H9 (cell line): ENCODE measurements around the gene CYTH4. TPM values are rescaled to one million over a fixed set of nuclear protein-coding genes. Genes with fewer than 3 reads are reported as not detected.

ENCODE experiments used
- DNase-seq: peaks from one replicate; pipeline ENCODE4 v3.0.0-alpha.2; 2017
- H2AFZ ChIP-seq: one replicate; pipeline ENCODE4 v1.6.1; 2013; ENCODE audit warnings: mild to moderate bottlenecking, low read length, control low read depth, moderate library complexity
- H2AK5ac ChIP-seq: 2 replicates; pipeline ENCODE4 v1.6.1; 2013; ENCODE audit warnings: low read length, control low read depth, mixed read lengths; ENCODE audit not compliant: insufficient read length
- H2BK120ac ChIP-seq: one replicate; pipeline ENCODE4 v1.6.1; 2013; ENCODE audit warnings: low read depth, mild to moderate bottlenecking, low read length, control low read depth, inconsistent platforms; ENCODE audit not compliant: poor library complexity, severe bottlenecking
- H2BK12ac ChIP-seq: 2 replicates; pipeline ENCODE4 v1.6.1; 2013; ENCODE audit warnings: low read length, control low read depth, mixed read lengths, low read depth; ENCODE audit not compliant: insufficient read length
- H2BK15ac ChIP-seq: 2 replicates; pipeline ENCODE4 v1.6.1; 2013; ENCODE audit warnings: low read depth, low read length, control low read depth
- H2BK20ac ChIP-seq: one replicate; pipeline ENCODE4 v1.6.1; 2013; ENCODE audit warnings: low read depth, mild to moderate bottlenecking, low read length, control low read depth, inconsistent platforms; ENCODE audit not compliant: poor library complexity, severe bottlenecking
- H2BK5ac ChIP-seq: 2 replicates; pipeline ENCODE4 v1.6.1; 2013; ENCODE audit warnings: low read length, control low read depth, mixed read lengths; ENCODE audit not compliant: insufficient read length
- H3K14ac ChIP-seq: 2 replicates; pipeline ENCODE4 v1.6.1; 2013; ENCODE audit warnings: low read length, control low read depth; ENCODE audit not compliant: insufficient read depth
- H3K18ac ChIP-seq: 2 replicates; pipeline ENCODE4 v1.6.1; 2013; ENCODE audit warnings: low read depth, mild to moderate bottlenecking, mixed read lengths, low read length, control low read depth; ENCODE audit not compliant: insufficient read length
- H3K23ac ChIP-seq: 2 replicates; pipeline ENCODE4 v1.6.1; 2013; ENCODE audit warnings: low read length, control low read depth, mixed read lengths, low read depth; ENCODE audit not compliant: insufficient read length
- H3K23me2 ChIP-seq: 2 replicates; pipeline ENCODE4 v1.6.1; 2013; ENCODE audit warnings: low read depth, mild to moderate bottlenecking, mixed read lengths, low read length, control low read depth; ENCODE audit not compliant: insufficient read length, poor library complexity, severe bottlenecking
- H3K27ac ChIP-seq: 2 replicates; pipeline ENCODE4 v1.5.1; 2013; ENCODE audit warnings: low read length, control low read depth, mixed read lengths, low read depth; ENCODE audit not compliant: insufficient read length
- H3K27me3 ChIP-seq: 2 replicates; pipeline ENCODE4 v1.6.1; 2013; ENCODE audit warnings: low read length, control low read depth, inconsistent platforms; ENCODE audit not compliant: insufficient read depth
- H3K4ac ChIP-seq: 2 replicates; pipeline ENCODE4 v1.6.1; 2013; ENCODE audit warnings: low read depth, mild to moderate bottlenecking, control low read depth, inconsistent platforms, low read length, moderate library complexity
- H3K4me1 ChIP-seq: 2 replicates; pipeline ENCODE4 v1.6.1; 2013; ENCODE audit warnings: low read length, control low read depth, inconsistent platforms; ENCODE audit not compliant: insufficient read depth
- H3K4me2 ChIP-seq: 2 replicates; pipeline ENCODE4 v1.6.1; 2013; ENCODE audit warnings: low read length, control low read depth, mixed read lengths; ENCODE audit not compliant: insufficient read length, insufficient read depth
- H3K56ac ChIP-seq: 2 replicates; pipeline ENCODE4 v1.6.1; 2013; ENCODE audit warnings: low read depth, mild to moderate bottlenecking, mixed read lengths, low read length, control low read depth; ENCODE audit not compliant: insufficient read length
- H3K79me1 ChIP-seq: 2 replicates; pipeline ENCODE4 v1.6.1; 2013; ENCODE audit warnings: low read depth, mild to moderate bottlenecking, moderate library complexity, low read length, control low read depth, inconsistent platforms; ENCODE audit not compliant: insufficient read depth, poor library complexity, severe bottlenecking
- H3K79me2 ChIP-seq: 2 replicates; pipeline ENCODE4 v1.6.1; 2013; ENCODE audit warnings: low read length, control low read depth, inconsistent platforms; ENCODE audit not compliant: insufficient read depth
- H3K9ac ChIP-seq: 2 replicates; pipeline ENCODE4 v1.6.1; 2013; ENCODE audit warnings: low read length, control low read depth, mixed read lengths; ENCODE audit not compliant: insufficient read length; ENCODE audit errors: extremely low read depth
- H3K9me3 ChIP-seq: one replicate; pipeline ENCODE4 v1.6.1; 2013; ENCODE audit warnings: low read depth, low read length, inconsistent platforms; ENCODE audit not compliant: control insufficient read depth
- H3T11ph ChIP-seq: one replicate; pipeline ENCODE4 v1.6.1; 2013; ENCODE audit warnings: mild to moderate bottlenecking, low read length, control low read depth, inconsistent platforms
- H4K20me1 ChIP-seq: one replicate; pipeline ENCODE4 v1.6.1; 2013; ENCODE audit not compliant: control insufficient read depth, insufficient read length, insufficient read depth
- H4K5ac ChIP-seq: 2 replicates; pipeline ENCODE4 v1.6.1; 2013; ENCODE audit warnings: low read depth, mild to moderate bottlenecking, mixed read lengths, low read length, control low read depth; ENCODE audit not compliant: insufficient read length
- H4K8ac ChIP-seq: replicated peaks from 2 replicates; pipeline ENCODE4 v1.6.1; 2013; ENCODE audit warnings: low read length, control low read depth, mixed read lengths, low read depth; ENCODE audit not compliant: insufficient read length
- H4K91ac ChIP-seq: 2 replicates; pipeline ENCODE4 v1.6.1; 2013; ENCODE audit warnings: low read depth, mild to moderate bottlenecking, moderate library complexity, mixed read lengths, low read length, control low read depth; ENCODE audit not compliant: insufficient read length
- H3K27ac Mint-ChIP-seq, 3 experiments: 2 replicates in 2 of 3; 3 replicates in 1 of 3; pipeline ENCODE4 v1.8.0; 2020 to 2021; ENCODE audit warnings: mixed read lengths in 3 of 3, mild to moderate bottlenecking in 1 of 3, moderate library complexity in 1 of 3
- H3K27me3 Mint-ChIP-seq: 2 replicates; pipeline ENCODE4 v1.8.0; 2021; ENCODE audit warnings: low read depth, mild to moderate bottlenecking, moderate library complexity, mixed read lengths
- H3K36me3 Mint-ChIP-seq, 3 experiments: 2 replicates in 2 of 3; 3 replicates in 1 of 3; pipeline ENCODE4 v1.8.0; 2020 to 2021; ENCODE audit warnings: low read depth in 3 of 3, mixed read lengths in 3 of 3; ENCODE audit not compliant: insufficient read depth in 1 of 3
- H3K4me1 Mint-ChIP-seq, 2 experiments: 2 replicates each; pipeline ENCODE4 v1.8.0; 2020; ENCODE audit warnings: mixed read lengths in 2 of 2
- H3K4me3 Mint-ChIP-seq, 2 experiments: 2 replicates in 1 of 2; 3 replicates in 1 of 2; pipeline ENCODE4 v1.8.0; 2020 to 2021; ENCODE audit warnings: mild to moderate bottlenecking in 2 of 2, mixed read lengths in 2 of 2, moderate library complexity in 1 of 2
- H3K9me3 Mint-ChIP-seq, 2 experiments: 2 replicates in 1 of 2; 3 replicates in 1 of 2; pipeline ENCODE4 v1.8.0; 2020; ENCODE audit warnings: mild to moderate bottlenecking in 2 of 2, mixed read lengths in 2 of 2, moderate library complexity in 1 of 2
- WGBS: extraction: QIAGEN DNeasy Blood & Tissue Kit; methylation state at CpG from one replicate; pipeline ENCODE4 v1.1.7; 2013; ENCODE audit warnings: missing lambda C conversion rate, low lambda C conversion rate, mixed read lengths; ENCODE audit not compliant: insufficient read length; ENCODE audit errors: extremely low coverage; 5-methylcytosine and 5-hydroxymethylcytosine counted together
- total RNA-seq: library from RNA; stranded (reverse); gene quantifications from 2 replicates; pipeline ENCODE4 v1.2.1, GENCODE V29; 2021
- TF ChIP-seq, protein P1 (sequence below): fragments of 200-600 bp; sonication (generic); conservative IDR thresholded peaks from 3 replicates; pipeline ENCODE4 v1.8.0; 2021; ENCODE audit warnings: antibody characterized with exemption, mild to moderate bottlenecking

Gene CYTH4
- total RNA-seq, 1 experiment from 2014 or later = not detected

DNA sequence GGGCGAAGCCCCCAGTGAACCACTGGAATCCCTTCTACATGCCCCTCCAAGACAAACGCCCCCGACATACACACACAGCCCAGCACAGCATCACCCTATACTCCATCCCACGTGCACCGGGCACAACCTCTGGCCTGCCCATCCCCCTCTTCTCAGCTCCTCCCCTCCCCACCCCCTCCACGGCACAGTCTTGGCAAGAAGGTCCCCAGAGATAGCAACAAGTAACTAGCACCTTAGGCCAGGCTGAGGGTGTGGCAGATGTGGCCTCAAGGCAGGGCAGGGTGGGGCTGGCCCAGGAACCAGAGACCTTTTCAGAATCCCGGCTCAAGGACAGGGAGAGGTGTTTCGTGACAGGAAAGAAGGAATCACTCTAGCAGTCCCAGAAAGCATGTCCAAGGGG is 54.3 kb downstream of the CYTH4 start:
- no peak overlapping the region for H2BK15ac ChIP-seq
- peaks cover 3% of the 10 kb centered on the region; the same call in 1 of the 2 replicates for H3K27me3 ChIP-seq

More for the DNA sequence above, 54.3 kb downstream of the CYTH4 start:
- Mint-ChIP-seq H3K36me3 (no peaks in the 10 kb centered on the region), H3K9me3 (no peaks in the 10 kb centered on the region), H3K27ac (no peak overlapping the region), H3K27me3 (peaks cover 83% of the 10 kb centered on the region), H3K4me1 (peaks cover 28 to 61% of the 10 kb centered on the region in 2 experiments), H3K4me3 (no peak overlapping the region)
- TF ChIP-seq, protein P1, sequence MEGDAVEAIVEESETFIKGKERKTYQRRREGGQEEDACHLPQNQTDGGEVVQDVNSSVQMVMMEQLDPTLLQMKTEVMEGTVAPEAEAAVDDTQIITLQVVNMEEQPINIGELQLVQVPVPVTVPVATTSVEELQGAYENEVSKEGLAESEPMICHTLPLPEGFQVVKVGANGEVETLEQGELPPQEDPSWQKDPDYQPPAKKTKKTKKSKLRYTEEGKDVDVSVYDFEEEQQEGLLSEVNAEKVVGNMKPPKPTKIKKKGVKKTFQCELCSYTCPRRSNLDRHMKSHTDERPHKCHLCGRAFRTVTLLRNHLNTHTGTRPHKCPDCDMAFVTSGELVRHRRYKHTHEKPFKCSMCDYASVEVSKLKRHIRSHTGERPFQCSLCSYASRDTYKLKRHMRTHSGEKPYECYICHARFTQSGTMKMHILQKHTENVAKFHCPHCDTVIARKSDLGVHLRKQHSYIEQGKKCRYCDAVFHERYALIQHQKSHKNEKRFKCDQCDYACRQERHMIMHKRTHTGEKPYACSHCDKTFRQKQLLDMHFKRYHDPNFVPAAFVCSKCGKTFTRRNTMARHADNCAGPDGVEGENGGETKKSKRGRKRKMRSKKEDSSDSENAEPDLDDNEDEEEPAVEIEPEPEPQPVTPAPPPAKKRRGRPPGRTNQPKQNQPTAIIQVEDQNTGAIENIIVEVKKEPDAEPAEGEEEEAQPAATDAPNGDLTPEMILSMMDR = no peak
- Histone ChIP-seq H3K27ac (no peak overlapping the region), H2BK20ac (no peak overlapping the region), H3K56ac (no peak overlapping the region), H2AK5ac (no peak overlapping the region), H4K8ac (no peak overlapping the region), H2BK12ac (no peak overlapping the region), H3K79me1 (no peaks in the 10 kb centered on the region), H2AFZ (no peak overlapping the region), H4K91ac (no peak overlapping the region), H3K14ac (no peak overlapping the region), H3K4me1 (no peaks in the 10 kb centered on the region), H3K9ac (no peak overlapping the region), H4K5ac (no peak overlapping the region), H2BK5ac (no peak overlapping the region), H2BK120ac (no peak overlapping the region), H3K23ac (no peak overlapping the region), H3K4me2 (no peak overlapping the region), H3K18ac (no peak overlapping the region), H4K20me1 (no peaks in the 10 kb centered on the region), H3K23me2 (peaks cover 10% of the 10 kb centered on the region), H3K4ac (no peak overlapping the region), H3K79me2 (no peaks in the 10 kb centered on the region), H3T11ph (no peak overlapping the region), H3K9me3 (no peaks in the 10 kb centered on the region)
- WGBS = no CpG with 5 or more reads among the region's 8 CpGs
- DNase-seq = no peak
